ENCODE data around the gene UGT2B7. TPM values are rescaled to one million over a fixed set of nuclear protein-coding genes. Genes with fewer than 3 reads are reported as not detected.

The UGT2B7 gene
- total RNA-seq, 6 experiments from 2014 or later = 0.14 to 0.24 (median 0.20) TPM; not detected in 3

DNA sequence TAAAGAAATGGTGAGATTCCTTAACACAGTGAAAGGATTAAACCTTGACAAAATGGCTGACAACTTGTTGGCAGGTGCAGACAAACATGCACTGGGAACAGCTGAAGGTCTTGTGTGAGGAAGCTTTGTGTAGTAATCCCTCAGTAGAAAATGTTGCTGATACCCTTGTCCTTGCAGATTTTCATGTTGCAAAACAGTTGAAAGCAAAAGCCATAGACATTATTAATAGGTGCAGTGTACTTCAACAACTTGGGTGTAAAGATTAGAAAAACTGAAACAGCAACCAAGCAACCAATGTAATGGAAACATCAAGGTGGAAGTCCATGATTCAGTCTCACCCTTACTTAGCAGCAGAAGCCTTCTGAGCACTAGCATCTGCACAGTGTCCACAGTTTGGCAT lies 29.8 kb downstream of the UGT2B7 start:
- no peak for DNase-seq
- H3K36me3 Mint-ChIP-seq (ENCODE audit: low read depth) = no peaks in the 10 kb centered on the region
- H3K4me3 Mint-ChIP-seq = no peak overlapping the region
- TF ChIP-seq, protein P1, sequence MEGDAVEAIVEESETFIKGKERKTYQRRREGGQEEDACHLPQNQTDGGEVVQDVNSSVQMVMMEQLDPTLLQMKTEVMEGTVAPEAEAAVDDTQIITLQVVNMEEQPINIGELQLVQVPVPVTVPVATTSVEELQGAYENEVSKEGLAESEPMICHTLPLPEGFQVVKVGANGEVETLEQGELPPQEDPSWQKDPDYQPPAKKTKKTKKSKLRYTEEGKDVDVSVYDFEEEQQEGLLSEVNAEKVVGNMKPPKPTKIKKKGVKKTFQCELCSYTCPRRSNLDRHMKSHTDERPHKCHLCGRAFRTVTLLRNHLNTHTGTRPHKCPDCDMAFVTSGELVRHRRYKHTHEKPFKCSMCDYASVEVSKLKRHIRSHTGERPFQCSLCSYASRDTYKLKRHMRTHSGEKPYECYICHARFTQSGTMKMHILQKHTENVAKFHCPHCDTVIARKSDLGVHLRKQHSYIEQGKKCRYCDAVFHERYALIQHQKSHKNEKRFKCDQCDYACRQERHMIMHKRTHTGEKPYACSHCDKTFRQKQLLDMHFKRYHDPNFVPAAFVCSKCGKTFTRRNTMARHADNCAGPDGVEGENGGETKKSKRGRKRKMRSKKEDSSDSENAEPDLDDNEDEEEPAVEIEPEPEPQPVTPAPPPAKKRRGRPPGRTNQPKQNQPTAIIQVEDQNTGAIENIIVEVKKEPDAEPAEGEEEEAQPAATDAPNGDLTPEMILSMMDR (IDR thresholded peaks at IDR 0.05) = no peak
- H3K27me3 Mint-ChIP-seq (ENCODE audit: insufficient read depth) = no peaks in the 10 kb centered on the region; the same call in 1 of the 2 replicates
- H3K27ac Mint-ChIP-seq = no peak overlapping the region
- peaks cover 2% of the 10 kb centered on the region; the same call in 1 of the 2 replicates for H3K4me1 Mint-ChIP-seq (ENCODE audit: low read depth)
- H3K9me3 Mint-ChIP-seq = no peaks in the 10 kb centered on the region

DNA sequence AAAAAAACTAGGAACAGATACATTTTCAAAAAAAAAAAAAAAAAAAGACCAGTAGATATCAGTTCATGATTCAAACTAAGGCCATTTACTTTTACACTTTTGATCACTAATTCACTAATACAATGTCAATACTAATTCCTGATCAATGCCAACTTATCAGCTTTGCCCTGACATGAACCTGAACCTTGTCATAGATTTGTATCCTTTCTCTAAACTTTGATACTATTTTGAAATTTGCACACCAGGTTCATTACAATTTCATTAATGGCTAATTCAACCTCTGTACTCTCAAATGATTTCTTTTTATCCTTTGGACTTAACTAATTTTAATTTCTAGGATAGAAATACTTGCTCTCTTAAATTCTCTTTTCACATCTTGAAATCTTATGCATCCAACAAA lies 37.7 kb downstream of the UGT2B7 start:
- no peaks in the 10 kb centered on the region for H3K27me3 Mint-ChIP-seq (ENCODE audit: insufficient read depth)

DNA sequence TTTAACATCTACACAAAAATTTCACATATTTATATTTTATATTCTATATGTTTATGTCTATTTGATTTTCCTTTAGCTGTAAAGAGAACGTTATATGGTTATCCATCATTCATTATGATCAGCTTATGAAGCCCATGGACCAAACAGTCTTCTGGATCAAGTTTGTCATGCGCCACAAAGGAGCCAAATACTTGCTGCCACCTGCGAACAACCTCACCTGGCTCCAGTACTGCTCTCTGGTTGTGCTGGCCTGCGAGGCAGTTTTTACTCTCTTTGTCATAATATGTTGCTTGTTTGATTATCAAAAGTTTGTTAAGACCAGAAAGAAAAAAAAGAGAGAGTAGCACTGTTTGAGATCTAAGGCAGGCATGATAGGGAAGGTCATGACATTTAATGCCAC lies 38.2 kb downstream of the UGT2B7 start:
- DNase-seq = no peak
- no peak overlapping the region for H3K27ac Mint-ChIP-seq
- TF ChIP-seq, protein P1 (IDR thresholded peaks at IDR 0.05) = no peak
- H3K4me3 Mint-ChIP-seq = no peak overlapping the region
- H3K9me3 Mint-ChIP-seq = peaks cover 11% of the 10 kb centered on the region
- H3K36me3 Mint-ChIP-seq (ENCODE audit: low read depth) = no peaks in the 10 kb centered on the region
- H3K27me3 Mint-ChIP-seq (ENCODE audit: insufficient read depth) = no peaks in the 10 kb centered on the region
- H3K4me1 Mint-ChIP-seq (ENCODE audit: low read depth) = no peaks in the 10 kb centered on the region

More for the DNA sequence above, 37.7 kb downstream of the UGT2B7 start:
- Mint-ChIP-seq H3K27ac (no peak overlapping the region), H3K4me3 (no peak overlapping the region), H3K9me3 (peaks cover 11% of the 10 kb centered on the region), H3K4me1 (ENCODE audit: low read depth) (no peaks in the 10 kb centered on the region), H3K36me3 (ENCODE audit: low read depth) (no peaks in the 10 kb centered on the region)
- TF ChIP-seq, protein P1 (IDR thresholded peaks at IDR 0.05) = no peak
- no peak for DNase-seq

GRCh38 chr4:69141320-69141719 lies 45.0 kb downstream of the UGT2B7 start:
- TF ChIP-seq, protein P1 (IDR thresholded peaks at IDR 0.05) = no peak
- no peak overlapping the region for H3K27ac Mint-ChIP-seq
- no peak overlapping the region for H3K4me3 Mint-ChIP-seq
- H3K9me3 Mint-ChIP-seq = peaks cover 7% of the 10 kb centered on the region; the same call in 1 of the 2 replicates
- H3K36me3 Mint-ChIP-seq (ENCODE audit: low read depth) = no peaks in the 10 kb centered on the region
- no peaks in the 10 kb centered on the region for H3K4me1 Mint-ChIP-seq (ENCODE audit: low read depth)
- H3K27me3 Mint-ChIP-seq (ENCODE audit: insufficient read depth) = no peaks in the 10 kb centered on the region; the same call in 1 of the 2 replicates
- DNase-seq = no peak

- Mint-ChIP-seq H3K36me3 (ENCODE audit: low read depth) (no peaks in the 10 kb centered on the region), H3K27me3 (ENCODE audit: insufficient read depth) (no peaks in the 10 kb centered on the region; the same call in 1 of the 2 replicates), H3K9me3 (no peaks in the 10 kb centered on the region), H3K4me3 (no peak overlapping the region), H3K27ac (no peak overlapping the region), H3K4me1 (ENCODE audit: low read depth) (no peaks in the 10 kb centered on the region)
- DNase-seq = no peak
- TF ChIP-seq, protein P1 (IDR thresholded peaks at IDR 0.05) = no peak
These were observed 51.1 kb downstream of the UGT2B7 start for GRCh38 chr4:69147334-69147733.

DNA sequence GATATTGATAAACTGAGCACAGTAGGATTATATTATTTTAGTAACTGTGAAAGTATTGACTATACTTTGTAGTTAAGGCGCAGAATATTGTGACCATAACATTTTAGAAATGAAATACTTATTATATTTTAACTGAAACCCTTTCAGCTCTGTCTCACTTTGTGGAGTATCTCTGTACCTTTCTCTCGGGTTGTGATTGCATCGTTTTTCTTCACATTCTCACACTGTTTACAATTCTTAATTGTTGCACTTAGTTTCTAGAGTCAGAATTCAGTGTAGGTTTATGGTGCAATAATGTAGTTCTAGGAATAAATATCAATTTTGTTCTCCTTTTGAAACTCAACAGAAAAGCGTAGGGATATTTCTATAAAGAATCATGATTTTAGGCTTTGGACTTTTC lies 57.7 kb downstream of the UGT2B7 start:
- no peak for DNase-seq
- TF ChIP-seq, protein P1 (IDR thresholded peaks at IDR 0.05) = no peak
- Mint-ChIP-seq H3K4me1 (ENCODE audit: low read depth) (no peaks in the 10 kb centered on the region), H3K36me3 (ENCODE audit: low read depth) (no peaks in the 10 kb centered on the region), H3K9me3 (no peaks in the 10 kb centered on the region), H3K4me3 (no peak overlapping the region), H3K27ac (no peak overlapping the region), H3K27me3 (ENCODE audit: insufficient read depth) (no peaks in the 10 kb centered on the region)
